PC-9 (cell line): ENCODE data around the gene ALG12.

Experiments
- EZH2 ChIP-seq: fragments of 200-600 bp; sonication (generic); IDR thresholded peaks from 2 replicates; pipeline ENCODE4 v1.8.0; 2017; ENCODE audit warnings: antibody characterized with exemption, low read depth
- TF ChIP-seq, protein P1 (sequence below): fragments of 200-600 bp; sonication (generic); conservative IDR thresholded peaks from 2 replicates; pipeline ENCODE4 v1.6.1; 2017; ENCODE audit warnings: mixed run types, antibody characterized with exemption, mild to moderate bottlenecking, moderate library complexity

DNA sequence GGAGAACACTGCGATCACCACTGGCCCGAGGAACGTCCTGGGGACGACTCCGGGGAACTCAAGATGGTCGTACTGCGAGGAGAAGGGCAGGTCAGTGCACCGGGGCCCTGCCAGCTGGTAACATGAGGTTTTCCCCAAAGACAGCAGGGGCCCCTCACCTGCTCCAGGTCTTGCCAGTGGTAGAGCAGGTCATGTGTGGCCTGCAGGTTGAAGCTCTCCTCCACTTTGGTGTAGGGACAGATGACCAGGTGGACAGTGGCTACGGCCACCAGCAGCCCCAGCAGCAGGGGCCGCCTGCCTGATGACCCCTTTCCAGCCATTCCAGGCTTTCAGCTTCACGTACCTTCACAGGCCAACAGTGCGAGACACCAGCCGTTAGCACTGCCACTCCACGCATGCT is 4.8 kb downstream of the ALG12 start:
- no peak for TF ChIP-seq EZH2
- TF ChIP-seq, protein P1, sequence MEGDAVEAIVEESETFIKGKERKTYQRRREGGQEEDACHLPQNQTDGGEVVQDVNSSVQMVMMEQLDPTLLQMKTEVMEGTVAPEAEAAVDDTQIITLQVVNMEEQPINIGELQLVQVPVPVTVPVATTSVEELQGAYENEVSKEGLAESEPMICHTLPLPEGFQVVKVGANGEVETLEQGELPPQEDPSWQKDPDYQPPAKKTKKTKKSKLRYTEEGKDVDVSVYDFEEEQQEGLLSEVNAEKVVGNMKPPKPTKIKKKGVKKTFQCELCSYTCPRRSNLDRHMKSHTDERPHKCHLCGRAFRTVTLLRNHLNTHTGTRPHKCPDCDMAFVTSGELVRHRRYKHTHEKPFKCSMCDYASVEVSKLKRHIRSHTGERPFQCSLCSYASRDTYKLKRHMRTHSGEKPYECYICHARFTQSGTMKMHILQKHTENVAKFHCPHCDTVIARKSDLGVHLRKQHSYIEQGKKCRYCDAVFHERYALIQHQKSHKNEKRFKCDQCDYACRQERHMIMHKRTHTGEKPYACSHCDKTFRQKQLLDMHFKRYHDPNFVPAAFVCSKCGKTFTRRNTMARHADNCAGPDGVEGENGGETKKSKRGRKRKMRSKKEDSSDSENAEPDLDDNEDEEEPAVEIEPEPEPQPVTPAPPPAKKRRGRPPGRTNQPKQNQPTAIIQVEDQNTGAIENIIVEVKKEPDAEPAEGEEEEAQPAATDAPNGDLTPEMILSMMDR: no peak
